B cell (primary cell): ENCODE data around the gene PPM1M.

Experiments
- EZH2 ChIP-seq: IDR thresholded peaks from 2 replicates; pipeline ENCODE4 v1.6.1; 2012; ENCODE audit warnings: borderline replicate concordance, low read depth, mild to moderate bottlenecking, moderate library complexity, low read length; ENCODE audit not compliant: insufficient read depth, poor library complexity, severe bottlenecking
- TF ChIP-seq, protein P1 (sequence below): fragments of 200-600 bp; IDR thresholded peaks from one replicate; pipeline ENCODE4 v1.8.0; 2022; ENCODE audit warnings: antibody characterized with exemption, mild to moderate bottlenecking

DNA sequence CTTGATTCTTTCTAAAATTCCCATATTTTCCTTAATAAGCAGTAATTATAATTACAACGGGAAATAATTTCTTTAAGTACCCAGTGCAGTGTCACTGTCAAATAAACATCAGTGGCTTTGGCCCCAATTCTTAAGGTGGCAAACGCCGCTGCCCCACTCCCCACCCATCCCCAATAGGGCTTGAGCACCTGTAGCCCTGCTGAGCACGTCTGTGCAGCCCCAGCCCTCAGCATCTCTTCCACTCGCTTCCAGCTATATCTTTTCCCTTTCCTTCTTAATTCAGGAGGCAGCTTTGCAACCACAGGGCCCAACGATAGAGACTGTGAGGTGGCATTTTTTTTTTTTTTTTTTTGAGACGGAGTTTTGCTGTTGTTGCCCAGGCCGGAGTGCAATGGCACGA, 9.0 kb downstream of the PPM1M start:
- TF ChIP-seq, protein P1, sequence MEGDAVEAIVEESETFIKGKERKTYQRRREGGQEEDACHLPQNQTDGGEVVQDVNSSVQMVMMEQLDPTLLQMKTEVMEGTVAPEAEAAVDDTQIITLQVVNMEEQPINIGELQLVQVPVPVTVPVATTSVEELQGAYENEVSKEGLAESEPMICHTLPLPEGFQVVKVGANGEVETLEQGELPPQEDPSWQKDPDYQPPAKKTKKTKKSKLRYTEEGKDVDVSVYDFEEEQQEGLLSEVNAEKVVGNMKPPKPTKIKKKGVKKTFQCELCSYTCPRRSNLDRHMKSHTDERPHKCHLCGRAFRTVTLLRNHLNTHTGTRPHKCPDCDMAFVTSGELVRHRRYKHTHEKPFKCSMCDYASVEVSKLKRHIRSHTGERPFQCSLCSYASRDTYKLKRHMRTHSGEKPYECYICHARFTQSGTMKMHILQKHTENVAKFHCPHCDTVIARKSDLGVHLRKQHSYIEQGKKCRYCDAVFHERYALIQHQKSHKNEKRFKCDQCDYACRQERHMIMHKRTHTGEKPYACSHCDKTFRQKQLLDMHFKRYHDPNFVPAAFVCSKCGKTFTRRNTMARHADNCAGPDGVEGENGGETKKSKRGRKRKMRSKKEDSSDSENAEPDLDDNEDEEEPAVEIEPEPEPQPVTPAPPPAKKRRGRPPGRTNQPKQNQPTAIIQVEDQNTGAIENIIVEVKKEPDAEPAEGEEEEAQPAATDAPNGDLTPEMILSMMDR: no peak
- no peak for TF ChIP-seq EZH2
